B cell (primary cell): Measurements from ENCODE around the gene LRRC63. TPM values are rescaled to one million over a fixed set of nuclear protein-coding genes. Genes with fewer than 3 reads are reported as not detected.

Source experiments
- ATAC-seq: fragments of 200-7000 bp; cut with Tn5 transposase; one replicate; pipeline ENCODE4 v1.10.0; 2021; ENCODE audit warnings: low read depth, mild to moderate bottlenecking, moderate number of reproducible peaks, moderate library complexity
- CTCF ChIA-PET: fragments of 350-600 bp; sonication (Branson Sonifier 250); formaldehyde crosslinking; loops from one replicate; lab custom pipeline; 2021; ENCODE audit warnings: antibody characterized with exemption, inconsistent platforms; lab: Charles Lee
- POLR2A ChIA-PET: fragments of 350-600 bp; sonication (Branson Sonifier 250); formaldehyde crosslinking; loops from one replicate; lab custom pipeline; 2021; ENCODE audit warnings: antibody characterized with exemption; lab: Charles Lee
- DNase-seq: peaks from one replicate; pipeline ENCODE4 v3.0.0; 2013
- H2AFZ ChIP-seq: 2 replicates; pipeline ENCODE4 v1.6.1; 2012; ENCODE audit warnings: mild to moderate bottlenecking, low read depth, low read length; ENCODE audit not compliant: insufficient read depth, poor library complexity, severe bottlenecking
- H3K27ac ChIP-seq, 2 donors: 1 replicate in 1 of 2; 2 replicates in 1 of 2; pipeline ENCODE4 v1.5.1; 2012 to 2013; ENCODE audit warnings: low read length in 2 of 2, mild to moderate bottlenecking in 2 of 2, moderate library complexity in 1 of 2
- H3K27me3 ChIP-seq, 4 experiments: fragments of 200-600 bp in 1 of 4; sonication (generic) in 1 of 4; replicated peaks in 1 of 4; 1 replicate in 2 of 4; 2 replicates in 2 of 4; pipeline versions ENCODE4 v1.6.1 to v1.7.0; 2013 to 2016; ENCODE audit warnings: low read length in 3 of 4, mild to moderate bottlenecking in 2 of 4, mixed read lengths in 1 of 4, moderate library complexity in 1 of 4; ENCODE audit not compliant: insufficient read depth in 4 of 4, control insufficient read depth in 3 of 4; ENCODE audit errors: control extremely low read depth in 1 of 4
- H3K36me3 ChIP-seq, 2 experiments: replicated peaks in 1 of 2; 1 replicate in 1 of 2; 2 replicates in 1 of 2; pipeline versions ENCODE4 v1.6.1 to v1.7.1; 2013; ENCODE audit warnings: low read length in 1 of 2; ENCODE audit not compliant: insufficient read depth in 2 of 2, control insufficient read depth in 1 of 2; ENCODE audit errors: control extremely low read depth in 1 of 2, extremely low read depth in 1 of 2
- H3K4me1 ChIP-seq, 2 donors: fragments of 200-600 bp in 1 of 2; sonication (generic) in 1 of 2; 1 replicate in 1 of 2; 2 replicates in 1 of 2; pipeline versions ENCODE4 v1.5.1 to v1.6.1; 2013 to 2017; ENCODE audit warnings: low read length in 2 of 2; ENCODE audit not compliant: control insufficient read depth in 2 of 2, insufficient read depth in 2 of 2
- H3K4me2 ChIP-seq: replicated peaks from 2 replicates; pipeline ENCODE3; 2012; ENCODE audit warnings: mild to moderate bottlenecking, low read depth, low read length; ENCODE audit not compliant: poor library complexity, severe bottlenecking
- H3K4me3 ChIP-seq, 5 experiments: fragments of 200-600 bp in 1 of 5; sonication (generic) in 1 of 5; 1 replicate in 3 of 5; 2 replicates in 2 of 5; pipeline versions ENCODE4 v1.5.1 to v1.7.0; 2011 to 2016; ENCODE audit warnings: low read length in 4 of 5, mild to moderate bottlenecking in 4 of 5, low read depth in 2 of 5, control low read depth in 1 of 5, moderate library complexity in 1 of 5; ENCODE audit not compliant: insufficient read depth in 1 of 5; ENCODE audit errors: control extremely low read depth in 1 of 5, extremely low read depth in 1 of 5
- H3K79me2 ChIP-seq: fragments of 200-600 bp; sonication (generic); one replicate; pipeline ENCODE4 v1.6.0; 2016; ENCODE audit warnings: low read length; ENCODE audit not compliant: control insufficient read depth, insufficient read depth
- H3K9ac ChIP-seq: fragments of 200-600 bp; sonication (generic); 2 replicates; pipeline ENCODE4 v1.6.1; 2017; ENCODE audit warnings: mild to moderate bottlenecking, low read length, moderate library complexity
- H3K9me3 ChIP-seq, 3 donors: one replicate each; pipeline versions ENCODE4 v1.6.1 to v1.7.1; 2013; ENCODE audit warnings: low read length in 2 of 3; ENCODE audit not compliant: control insufficient read depth in 2 of 3, insufficient read depth in 1 of 3; ENCODE audit errors: control extremely low read depth in 1 of 3
- H4K20me1 ChIP-seq: 2 replicates; pipeline ENCODE4 v1.6.0; 2012; ENCODE audit warnings: mild to moderate bottlenecking, low read length; ENCODE audit not compliant: insufficient read depth, control insufficient read depth, poor library complexity, severe bottlenecking
- H3K27ac Mint-ChIP-seq: one replicate; pipeline ENCODE4 v1.8.0; 2021; ENCODE audit warnings: mixed read lengths
- H3K27me3 Mint-ChIP-seq: one replicate; pipeline ENCODE4 v1.8.0; 2021; ENCODE audit warnings: mixed read lengths
- H3K4me1 Mint-ChIP-seq: one replicate; pipeline ENCODE4 v1.8.0; 2021; ENCODE audit warnings: mixed read lengths
- H3K4me3 Mint-ChIP-seq: one replicate; pipeline ENCODE4 v1.8.0; 2021; ENCODE audit warnings: mixed read lengths
- H3K9me3 Mint-ChIP-seq: one replicate; pipeline ENCODE4 v1.8.0; 2022; ENCODE audit warnings: mixed read lengths; ENCODE audit not compliant: insufficient read depth
- CTCF ChIP-seq: fragments of 200-600 bp; IDR thresholded peaks from one replicate; pipeline ENCODE4 v1.8.0; 2022; ENCODE audit warnings: antibody characterized with exemption, mild to moderate bottlenecking
- EZH2 ChIP-seq: IDR thresholded peaks from 2 replicates; pipeline ENCODE4 v1.6.1; 2012; ENCODE audit warnings: borderline replicate concordance, low read depth, mild to moderate bottlenecking, moderate library complexity, low read length; ENCODE audit not compliant: insufficient read depth, poor library complexity, severe bottlenecking
- WGBS: methylation state at CpG from one replicate; pipeline ENCODE4 v1.1.5; 2013; ENCODE audit warnings: missing lambda C conversion rate; ENCODE audit not compliant: insufficient coverage; 5-methylcytosine and 5-hydroxymethylcytosine counted together
- intact Hi-C: fragments of 100-400 bp; cut with micrococcal nuclease; formaldehyde crosslinking; loops from one replicate; pipeline ENCODE4 v1.10.0; 2022
- polyA plus RNA-seq: library from polyadenylated mRNA; depleted of rRNA; stranded (reverse); fragments of >200 nt; gene quantifications from 2 replicates; pipeline ENCODE4 v1.2.3, GENCODE V29; 2012
- total RNA-seq, 2 donors: library from RNA; stranded (reverse); fragments of 120-200 nt in 1 of 2; gene quantifications; 1 replicate in 1 of 2; 2 replicates in 1 of 2; pipeline versions ENCODE4 v1.2.3 to v1.2.4, GENCODE V29; 2013 to 2022

Gene LRRC63
- total and polyA plus RNA-seq, 2 donors (not counting 1 experiment from before 2014, with no cell fraction given): 0.06 to 0.25 TPM

DNA sequence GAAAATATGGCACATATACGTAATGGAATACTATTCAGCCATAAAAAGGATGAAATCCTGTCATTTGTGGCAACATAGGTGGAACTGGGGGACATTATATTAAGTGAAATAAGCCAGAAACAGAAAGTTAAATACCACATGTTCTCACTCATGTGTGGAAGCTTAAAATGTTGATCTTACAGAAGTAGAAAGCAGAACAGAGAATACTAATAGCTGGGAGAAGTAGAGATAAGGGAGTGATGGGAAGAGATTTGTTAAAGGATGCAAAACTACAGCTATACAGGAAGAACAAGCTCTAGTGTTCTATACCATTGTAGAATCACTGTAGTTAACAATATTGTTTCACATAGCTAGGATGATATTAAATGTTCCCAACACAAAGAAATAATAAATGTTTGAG, 107.3 kb downstream of the LRRC63 start:
- no peak for TF ChIP-seq CTCF
- TF ChIP-seq EZH2: no peak
- intact Hi-C loops: no loop called here
- Histone ChIP-seq H3K9me3 (no peaks in the 10 kb centered on the region), H3K9ac (no peak overlapping the region), H3K27ac (no peak overlapping the region), H3K4me2 (no peak overlapping the region), H2AFZ (no peak overlapping the region), H3K4me3 (no peak overlapping the region), H3K36me3 (no peaks in the 10 kb centered on the region), H4K20me1 (no peaks in the 10 kb centered on the region), H3K79me2 (no peaks in the 10 kb centered on the region), H3K27me3 (no peaks in the 10 kb centered on the region), H3K4me1 (peaks cover 0 to 9% of the 10 kb centered on the region in 2 donors)
- POLR2A ChIA-PET: no interaction called here
- ATAC-seq (no peak), DNase-seq (no peak)
- no CpG with 5 or more reads among the region's 1 CpG for WGBS
- H3K27me3 Mint-ChIP-seq: no peaks in the 10 kb centered on the region
- H3K4me1 Mint-ChIP-seq: peaks cover 13% of the 10 kb centered on the region
- no peak overlapping the region for H3K27ac Mint-ChIP-seq
- CTCF ChIA-PET: interaction anchor here (0.6 to 1.9 kb wide), 5 partner anchors 10 to 1166 kb away, joined by 3 to 5 read pairs (median 4); no protein-coding TSS in a partner anchor
- H3K9me3 Mint-ChIP-seq: no peaks in the 10 kb centered on the region
- no peak overlapping the region for H3K4me3 Mint-ChIP-seq

GRCh38 chr13:46320406-46320805, 108.7 kb downstream of the LRRC63 start:
- POLR2A ChIA-PET: no interaction called here
- Histone ChIP-seq H3K79me2 (no peaks in the 10 kb centered on the region), H3K9ac (no peak overlapping the region), H3K4me2 (no peak overlapping the region), H4K20me1 (no peaks in the 10 kb centered on the region), H2AFZ (no peak overlapping the region), H3K4me1 (peaks cover 0 to 9% of the 10 kb centered on the region in 2 donors), H3K9me3 (no peaks in the 10 kb centered on the region), H3K27me3 (no peaks in the 10 kb centered on the region), H3K4me3 (no peak overlapping the region), H3K36me3 (no peaks in the 10 kb centered on the region), H3K27ac (no peak overlapping the region)
- H3K27me3 Mint-ChIP-seq: no peaks in the 10 kb centered on the region
- DNase-seq: no peak
- H3K27ac Mint-ChIP-seq: no peak overlapping the region
- H3K4me3 Mint-ChIP-seq: no peak overlapping the region
- H3K9me3 Mint-ChIP-seq: no peaks in the 10 kb centered on the region
- peaks cover 13% of the 10 kb centered on the region for H3K4me1 Mint-ChIP-seq
- 81% methylated on average over 3 of the region's 3 CpGs for WGBS
- no peak for ATAC-seq
- CTCF ChIA-PET: interaction anchor here (0.7 to 2.4 kb wide), 12 partner anchors 9 to 718 kb away, joined by 3 to 15 read pairs (median 4); no protein-coding TSS in a partner anchor
- no peak for TF ChIP-seq CTCF
- no peak for TF ChIP-seq EZH2
- intact Hi-C loops: loop anchor here (2.0 kb wide), 1 partner anchor 160 kb away; no protein-coding TSS in a partner anchor
